SK-N-SH (cell line): Measurements from ENCODE around the gene BCAM.

Source experiments
- CHD2 ChIP-seq: fragments of 150-350 bp; IDR thresholded peaks from 2 replicates; pipeline ENCODE4 v1.6.1; 2018; ENCODE audit warnings: low read length; ENCODE audit not compliant: partially characterized antibody
- EP300 ChIP-seq, 2 experiments: IDR thresholded peaks; 2 replicates each; pipeline versions ENCODE4 v1.4.0 to v1.6.1; 2012; ENCODE audit warnings: borderline replicate concordance in 1 of 2, low read depth in 1 of 2, low read length in 1 of 2
- GATA2 ChIP-seq: sonication (generic); formaldehyde crosslinking; IDR thresholded peaks from 2 replicates; pipeline ENCODE4 v1.5.0; 2020; ENCODE audit warnings: mild to moderate bottlenecking, missing genetic modification reagents
- JUND ChIP-seq: IDR thresholded peaks from 2 replicates; pipeline ENCODE4 v1.4.0; 2012
- MXI1 ChIP-seq: IDR thresholded peaks from 2 replicates; pipeline ENCODE4 v1.6.1; 2012; ENCODE audit warnings: mild to moderate bottlenecking, low read depth, low read length, improper control_type of control experiment
- POLR2AphosphoS5 ChIP-seq: IDR thresholded peaks from 2 replicates; pipeline ENCODE4 v1.6.1; 2012; ENCODE audit warnings: low read depth, low read length
- TAF1 ChIP-seq: IDR thresholded peaks from 2 replicates; pipeline ENCODE4 v1.6.1; 2012; ENCODE audit warnings: low read depth, mild to moderate bottlenecking, low read length, moderate library complexity, borderline replicate concordance
- TF ChIP-seq, protein P1 (sequence below): IDR thresholded peaks from 2 replicates; pipeline ENCODE4 v1.6.1; 2012; ENCODE audit warnings: mild to moderate bottlenecking, low read depth, low read length, moderate library complexity
- TF ChIP-seq, protein P2 (sequence below): fragments of 200-600 bp; sonication (generic); IDR thresholded peaks from 2 replicates; pipeline ENCODE4 v1.6.1; 2017; ENCODE audit warnings: antibody characterized with exemption, mild to moderate bottlenecking, moderate library complexity
- TF ChIP-seq, protein P3 (sequence below): IDR thresholded peaks from 2 replicates; pipeline ENCODE4 v1.4.0; 2012; ENCODE audit warnings: low read depth
- TF ChIP-seq, protein P4 (sequence below): IDR thresholded peaks from 2 replicates; pipeline ENCODE4 v1.4.0; 2012; ENCODE audit warnings: low read depth, borderline replicate concordance
- TF ChIP-seq, protein P5 (sequence below): fragments of 150-350 bp; IDR thresholded peaks from 2 replicates; pipeline ENCODE4 v1.6.1; 2017; ENCODE audit warnings: antibody characterized with exemption, low read length, low read depth, borderline replicate concordance
- TF ChIP-seq, protein P6 (sequence below): IDR thresholded peaks from 2 replicates; pipeline ENCODE4 v1.4.0; 2012; ENCODE audit warnings: low read depth, borderline replicate concordance
- TF ChIP-seq, protein P7 (sequence below): fragments of 150-350 bp; IDR thresholded peaks from 2 replicates; pipeline ENCODE4 v1.6.1; 2016; ENCODE audit warnings: mild to moderate bottlenecking, low read depth, low read length

DNA sequence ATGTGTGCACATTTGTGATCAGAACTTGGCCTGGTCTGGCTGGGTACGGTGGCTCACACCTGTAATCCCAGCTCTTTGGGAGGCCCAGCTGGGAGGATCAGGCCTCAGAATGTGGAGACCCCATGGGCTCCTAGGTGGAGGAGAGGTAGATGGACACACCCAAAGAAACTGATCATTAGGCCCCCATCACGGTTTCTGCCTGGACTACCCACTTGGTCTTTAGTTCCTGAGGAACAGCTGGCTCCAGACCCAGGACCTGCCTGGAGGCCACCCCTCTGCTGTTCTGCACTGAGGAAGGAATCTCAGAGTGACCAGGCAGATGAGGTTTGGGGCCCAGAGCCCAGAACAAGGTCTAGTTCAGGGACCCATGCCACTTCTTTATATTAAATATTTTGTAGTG, 29.8 kb upstream of the BCAM start:
- TF ChIP-seq POLR2AphosphoS5 (no peak), GATA2 (no peak), EP300 (IDR thresholded peaks at IDR 0.05; ENCODE audit: borderline replicate concordance in 1 of 2, low read depth in 1 of 2, low read length in 1 of 2) (no peak), CHD2 (no peak), JUND (no peak), MXI1 (no peak), TAF1 (no peak)
- TF ChIP-seq, protein P1, sequence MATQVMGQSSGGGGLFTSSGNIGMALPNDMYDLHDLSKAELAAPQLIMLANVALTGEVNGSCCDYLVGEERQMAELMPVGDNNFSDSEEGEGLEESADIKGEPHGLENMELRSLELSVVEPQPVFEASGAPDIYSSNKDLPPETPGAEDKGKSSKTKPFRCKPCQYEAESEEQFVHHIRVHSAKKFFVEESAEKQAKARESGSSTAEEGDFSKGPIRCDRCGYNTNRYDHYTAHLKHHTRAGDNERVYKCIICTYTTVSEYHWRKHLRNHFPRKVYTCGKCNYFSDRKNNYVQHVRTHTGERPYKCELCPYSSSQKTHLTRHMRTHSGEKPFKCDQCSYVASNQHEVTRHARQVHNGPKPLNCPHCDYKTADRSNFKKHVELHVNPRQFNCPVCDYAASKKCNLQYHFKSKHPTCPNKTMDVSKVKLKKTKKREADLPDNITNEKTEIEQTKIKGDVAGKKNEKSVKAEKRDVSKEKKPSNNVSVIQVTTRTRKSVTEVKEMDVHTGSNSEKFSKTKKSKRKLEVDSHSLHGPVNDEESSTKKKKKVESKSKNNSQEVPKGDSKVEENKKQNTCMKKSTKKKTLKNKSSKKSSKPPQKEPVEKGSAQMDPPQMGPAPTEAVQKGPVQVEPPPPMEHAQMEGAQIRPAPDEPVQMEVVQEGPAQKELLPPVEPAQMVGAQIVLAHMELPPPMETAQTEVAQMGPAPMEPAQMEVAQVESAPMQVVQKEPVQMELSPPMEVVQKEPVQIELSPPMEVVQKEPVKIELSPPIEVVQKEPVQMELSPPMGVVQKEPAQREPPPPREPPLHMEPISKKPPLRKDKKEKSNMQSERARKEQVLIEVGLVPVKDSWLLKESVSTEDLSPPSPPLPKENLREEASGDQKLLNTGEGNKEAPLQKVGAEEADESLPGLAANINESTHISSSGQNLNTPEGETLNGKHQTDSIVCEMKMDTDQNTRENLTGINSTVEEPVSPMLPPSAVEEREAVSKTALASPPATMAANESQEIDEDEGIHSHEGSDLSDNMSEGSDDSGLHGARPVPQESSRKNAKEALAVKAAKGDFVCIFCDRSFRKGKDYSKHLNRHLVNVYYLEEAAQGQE, result no peak
- TF ChIP-seq, protein P2, sequence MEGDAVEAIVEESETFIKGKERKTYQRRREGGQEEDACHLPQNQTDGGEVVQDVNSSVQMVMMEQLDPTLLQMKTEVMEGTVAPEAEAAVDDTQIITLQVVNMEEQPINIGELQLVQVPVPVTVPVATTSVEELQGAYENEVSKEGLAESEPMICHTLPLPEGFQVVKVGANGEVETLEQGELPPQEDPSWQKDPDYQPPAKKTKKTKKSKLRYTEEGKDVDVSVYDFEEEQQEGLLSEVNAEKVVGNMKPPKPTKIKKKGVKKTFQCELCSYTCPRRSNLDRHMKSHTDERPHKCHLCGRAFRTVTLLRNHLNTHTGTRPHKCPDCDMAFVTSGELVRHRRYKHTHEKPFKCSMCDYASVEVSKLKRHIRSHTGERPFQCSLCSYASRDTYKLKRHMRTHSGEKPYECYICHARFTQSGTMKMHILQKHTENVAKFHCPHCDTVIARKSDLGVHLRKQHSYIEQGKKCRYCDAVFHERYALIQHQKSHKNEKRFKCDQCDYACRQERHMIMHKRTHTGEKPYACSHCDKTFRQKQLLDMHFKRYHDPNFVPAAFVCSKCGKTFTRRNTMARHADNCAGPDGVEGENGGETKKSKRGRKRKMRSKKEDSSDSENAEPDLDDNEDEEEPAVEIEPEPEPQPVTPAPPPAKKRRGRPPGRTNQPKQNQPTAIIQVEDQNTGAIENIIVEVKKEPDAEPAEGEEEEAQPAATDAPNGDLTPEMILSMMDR, result no peak
- TF ChIP-seq, protein P3, sequence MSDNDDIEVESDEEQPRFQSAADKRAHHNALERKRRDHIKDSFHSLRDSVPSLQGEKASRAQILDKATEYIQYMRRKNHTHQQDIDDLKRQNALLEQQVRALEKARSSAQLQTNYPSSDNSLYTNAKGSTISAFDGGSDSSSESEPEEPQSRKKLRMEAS, result no peak
- TF ChIP-seq, protein P4, sequence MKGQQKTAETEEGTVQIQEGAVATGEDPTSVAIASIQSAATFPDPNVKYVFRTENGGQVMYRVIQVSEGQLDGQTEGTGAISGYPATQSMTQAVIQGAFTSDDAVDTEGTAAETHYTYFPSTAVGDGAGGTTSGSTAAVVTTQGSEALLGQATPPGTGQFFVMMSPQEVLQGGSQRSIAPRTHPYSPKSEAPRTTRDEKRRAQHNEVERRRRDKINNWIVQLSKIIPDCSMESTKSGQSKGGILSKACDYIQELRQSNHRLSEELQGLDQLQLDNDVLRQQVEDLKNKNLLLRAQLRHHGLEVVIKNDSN, result no peak
- TF ChIP-seq, protein P5, sequence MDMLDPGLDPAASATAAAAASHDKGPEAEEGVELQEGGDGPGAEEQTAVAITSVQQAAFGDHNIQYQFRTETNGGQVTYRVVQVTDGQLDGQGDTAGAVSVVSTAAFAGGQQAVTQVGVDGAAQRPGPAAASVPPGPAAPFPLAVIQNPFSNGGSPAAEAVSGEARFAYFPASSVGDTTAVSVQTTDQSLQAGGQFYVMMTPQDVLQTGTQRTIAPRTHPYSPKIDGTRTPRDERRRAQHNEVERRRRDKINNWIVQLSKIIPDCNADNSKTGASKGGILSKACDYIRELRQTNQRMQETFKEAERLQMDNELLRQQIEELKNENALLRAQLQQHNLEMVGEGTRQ, result no peak
- TF ChIP-seq, protein P6, sequence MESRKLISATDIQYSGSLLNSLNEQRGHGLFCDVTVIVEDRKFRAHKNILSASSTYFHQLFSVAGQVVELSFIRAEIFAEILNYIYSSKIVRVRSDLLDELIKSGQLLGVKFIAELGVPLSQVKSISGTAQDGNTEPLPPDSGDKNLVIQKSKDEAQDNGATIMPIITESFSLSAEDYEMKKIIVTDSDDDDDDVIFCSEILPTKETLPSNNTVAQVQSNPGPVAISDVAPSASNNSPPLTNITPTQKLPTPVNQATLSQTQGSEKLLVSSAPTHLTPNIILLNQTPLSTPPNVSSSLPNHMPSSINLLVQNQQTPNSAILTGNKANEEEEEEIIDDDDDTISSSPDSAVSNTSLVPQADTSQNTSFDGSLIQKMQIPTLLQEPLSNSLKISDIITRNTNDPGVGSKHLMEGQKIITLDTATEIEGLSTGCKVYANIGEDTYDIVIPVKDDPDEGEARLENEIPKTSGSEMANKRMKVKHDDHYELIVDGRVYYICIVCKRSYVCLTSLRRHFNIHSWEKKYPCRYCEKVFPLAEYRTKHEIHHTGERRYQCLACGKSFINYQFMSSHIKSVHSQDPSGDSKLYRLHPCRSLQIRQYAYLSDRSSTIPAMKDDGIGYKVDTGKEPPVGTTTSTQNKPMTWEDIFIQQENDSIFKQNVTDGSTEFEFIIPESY, result no peak
- TF ChIP-seq, protein P7, sequence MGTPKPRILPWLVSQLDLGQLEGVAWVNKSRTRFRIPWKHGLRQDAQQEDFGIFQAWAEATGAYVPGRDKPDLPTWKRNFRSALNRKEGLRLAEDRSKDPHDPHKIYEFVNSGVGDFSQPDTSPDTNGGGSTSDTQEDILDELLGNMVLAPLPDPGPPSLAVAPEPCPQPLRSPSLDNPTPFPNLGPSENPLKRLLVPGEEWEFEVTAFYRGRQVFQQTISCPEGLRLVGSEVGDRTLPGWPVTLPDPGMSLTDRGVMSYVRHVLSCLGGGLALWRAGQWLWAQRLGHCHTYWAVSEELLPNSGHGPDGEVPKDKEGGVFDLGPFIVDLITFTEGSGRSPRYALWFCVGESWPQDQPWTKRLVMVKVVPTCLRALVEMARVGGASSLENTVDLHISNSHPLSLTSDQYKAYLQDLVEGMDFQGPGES, result no peak
